ENCODE data around the gene ADGRB3. TPM values are rescaled to one million over a fixed set of nuclear protein-coding genes. Genes with fewer than 3 reads are reported as not detected.

The ADGRB3 gene
- total RNA-seq, 4 donors from 2014 or later = 5.3 to 15.6 (median 7.6) TPM

GRCh38 chr6:68726992-68727391 is 91.9 kb downstream of the ADGRB3 start:
- Histone ChIP-seq H3K27ac (no peak overlapping the region), H3K27me3 (no peaks in the 10 kb centered on the region), H3K9me3 (no peaks in the 10 kb centered on the region), H3K4me1 (no peaks in the 10 kb centered on the region), H3K36me3 (no peaks in the 10 kb centered on the region), H3K4me3 (no peak overlapping the region)
- TF ChIP-seq POLR2A (IDR thresholded peaks at IDR 0.05) = no peak
- TF ChIP-seq CTCF (IDR thresholded peaks at IDR 0.05) = no peak
- intact Hi-C loops (cut with DNase I; ENCODE audit: low total_unique reads) = no loop called here
- DNase-seq = no peak

DNA sequence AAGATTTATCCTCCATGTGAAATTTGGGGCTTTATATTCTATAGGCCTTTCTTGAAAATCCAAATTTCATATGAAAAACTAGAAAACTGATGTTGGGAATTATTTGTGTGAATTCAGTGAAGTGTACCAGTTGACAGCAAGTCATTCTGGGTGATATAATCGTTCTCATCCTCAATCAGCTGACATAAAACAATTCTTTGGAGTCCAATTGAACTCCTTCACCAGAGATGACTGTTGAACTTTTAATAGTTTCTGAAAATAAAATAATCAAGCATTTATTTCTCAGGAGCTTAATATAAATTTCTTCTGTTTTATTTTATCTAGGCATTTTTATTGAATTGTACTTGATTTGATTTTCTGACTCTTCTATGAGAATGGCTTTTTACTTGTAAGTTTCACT is 92.6 kb downstream of the ADGRB3 start:
- Histone ChIP-seq H3K36me3 (no peaks in the 10 kb centered on the region), H3K4me3 (no peak overlapping the region), H3K4me1 (no peaks in the 10 kb centered on the region), H3K27ac (no peak overlapping the region), H3K9me3 (no peaks in the 10 kb centered on the region), H3K27me3 (no peaks in the 10 kb centered on the region)
- intact Hi-C loops (cut with DNase I; ENCODE audit: low total_unique reads) = no loop called here
- TF ChIP-seq POLR2A (IDR thresholded peaks at IDR 0.05) (no peak), CTCF (IDR thresholded peaks at IDR 0.05) (no peak)
- DNase-seq = no peak

- Histone ChIP-seq H3K27ac (no peak overlapping the region), H3K27me3 (no peaks in the 10 kb centered on the region), H3K36me3 (no peaks in the 10 kb centered on the region), H3K4me1 (no peaks in the 10 kb centered on the region), H3K9me3 (no peaks in the 10 kb centered on the region), H3K4me3 (no peak overlapping the region)
- TF ChIP-seq CTCF (IDR thresholded peaks at IDR 0.05) (no peak), POLR2A (IDR thresholded peaks at IDR 0.05) (no peak)
- intact Hi-C loops (cut with DNase I; ENCODE audit: low total_unique reads) = no loop called here
- DNase-seq = no peak
These were observed 93.3 kb downstream of the ADGRB3 start for GRCh38 chr6:68728159-68728979.

DNA sequence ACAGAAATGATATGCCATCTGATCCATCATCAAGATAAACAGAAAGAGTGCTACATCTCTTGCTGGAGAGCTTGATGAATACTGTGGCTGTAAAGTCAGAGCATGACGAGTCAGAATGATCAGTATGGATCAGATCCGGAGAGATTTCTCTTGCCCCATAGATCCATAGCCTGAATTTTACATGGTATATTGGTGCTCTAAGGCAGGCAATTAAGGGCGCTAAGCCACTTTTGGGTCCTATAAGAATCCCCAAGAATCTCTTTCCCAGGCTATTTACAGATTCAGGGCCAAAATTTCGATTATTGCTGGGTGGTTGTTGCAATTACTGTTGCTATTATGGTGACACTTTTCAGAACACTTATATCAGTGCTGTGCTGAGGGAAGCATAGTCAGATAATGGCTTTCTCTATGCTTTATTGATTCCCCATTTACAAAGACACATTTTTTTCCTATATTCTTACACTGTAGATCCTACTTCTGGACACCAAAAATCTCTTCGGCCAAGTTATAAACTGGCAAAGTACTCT is 94.4 kb downstream of the ADGRB3 start:
- H3K27ac ChIP-seq = no peak overlapping the region
- intact Hi-C loops (cut with DNase I; ENCODE audit: low total_unique reads) = no loop called here
- TF ChIP-seq CTCF (IDR thresholded peaks at IDR 0.05) (no peak), POLR2A (IDR thresholded peaks at IDR 0.05) (no peak)
- no peak for DNase-seq
- no peak overlapping the region for H3K4me3 ChIP-seq
- H3K4me1 ChIP-seq = no peaks in the 10 kb centered on the region
- H3K9me3 ChIP-seq = no peaks in the 10 kb centered on the region
- no peaks in the 10 kb centered on the region for H3K36me3 ChIP-seq
- H3K27me3 ChIP-seq = no peaks in the 10 kb centered on the region

DNA sequence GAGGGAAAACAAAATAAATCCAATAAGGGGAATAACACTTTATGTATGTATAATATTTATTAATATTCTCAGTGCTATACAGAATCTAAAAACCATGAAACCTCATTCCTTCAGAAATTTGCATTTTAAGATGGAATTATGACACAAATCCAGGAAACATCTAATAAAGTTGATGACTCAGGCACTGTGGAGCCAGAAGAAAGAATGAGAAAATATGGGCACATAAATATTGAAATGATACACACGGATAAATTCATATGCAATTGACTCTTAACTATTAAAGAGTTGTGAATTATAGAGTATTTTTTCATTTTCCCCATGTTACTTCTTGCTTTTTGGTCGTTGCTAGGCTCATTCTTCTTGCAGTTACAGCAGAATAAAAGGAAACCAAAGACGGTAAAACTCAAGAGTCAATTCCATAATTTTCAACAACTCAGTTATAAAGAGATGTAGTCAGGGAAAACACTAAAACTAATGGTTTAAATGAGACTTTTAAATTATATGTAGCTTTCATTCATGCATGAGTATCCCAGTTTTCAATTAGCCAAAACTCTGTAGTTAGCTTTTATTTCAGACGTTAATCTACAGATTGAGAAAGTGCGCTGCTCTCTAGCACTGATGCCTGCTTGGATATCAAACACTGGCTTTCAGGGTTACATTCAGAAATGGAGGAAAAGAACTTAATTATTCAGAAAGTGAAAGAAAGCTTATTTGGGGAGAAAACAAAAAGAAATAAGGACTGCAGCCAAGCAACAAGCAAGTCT is 95.4 kb downstream of the ADGRB3 start:
- TF ChIP-seq CTCF (IDR thresholded peaks at IDR 0.05) (no peak), POLR2A (IDR thresholded peaks at IDR 0.05) (no peak)
- no peaks in the 10 kb centered on the region for H3K9me3 ChIP-seq
- H3K36me3 ChIP-seq = no peaks in the 10 kb centered on the region
- DNase-seq = no peak
- intact Hi-C loops (cut with DNase I; ENCODE audit: low total_unique reads) = no loop called here
- no peaks in the 10 kb centered on the region for H3K4me1 ChIP-seq
- no peak overlapping the region for H3K4me3 ChIP-seq
- no peak overlapping the region for H3K27ac ChIP-seq
- H3K27me3 ChIP-seq = no peaks in the 10 kb centered on the region
